ENCODE results near the gene PNLDC1. TPM values are rescaled to one million over a fixed set of nuclear protein-coding genes. Genes with fewer than 3 reads are reported as not detected.
"Not testable (repeated sequence)": the region's sequence is repeated elsewhere in the genome, so short reads cannot be mapped to it uniquely, and the experiment has no call there.

PNLDC1 gene
- total and polyA plus RNA-seq, 3 experiments from 2014 or later: 0.39 to 0.80 TPM; not detected in 1

DNA sequence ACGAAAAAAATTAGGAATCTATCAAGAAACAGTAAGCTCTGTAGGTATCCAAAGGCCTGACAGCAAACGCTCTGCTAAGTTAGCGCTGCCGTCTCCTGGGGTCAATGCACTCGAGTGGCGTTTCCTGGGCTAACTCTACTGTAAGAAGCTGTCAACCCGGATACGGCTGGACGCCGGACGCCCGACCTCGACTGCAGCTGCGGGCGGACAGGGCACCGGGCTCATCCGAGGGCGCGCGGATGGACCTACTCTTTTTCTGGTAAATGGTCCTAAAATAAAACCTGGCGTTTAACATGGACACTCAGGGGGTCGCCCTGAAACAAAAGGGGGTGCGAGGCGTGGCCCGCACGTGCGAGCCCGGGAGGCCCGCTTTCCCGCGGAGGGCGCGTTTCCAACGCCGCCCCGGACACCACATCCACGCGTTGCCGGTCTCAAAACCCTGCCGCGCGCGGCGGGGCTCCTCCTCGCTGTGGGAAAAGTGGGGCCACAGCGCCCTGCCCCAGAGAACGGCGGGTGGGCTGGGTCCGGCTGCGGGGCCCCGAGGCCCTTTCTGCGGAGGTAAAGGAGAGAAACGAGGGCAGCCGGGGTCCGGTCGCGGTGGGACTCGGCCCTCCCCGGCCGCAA is 11.2 kb upstream of the PNLDC1 start:
- H3K36me3 ChIP-seq (ENCODE audit: insufficient read depth, low read length): peaks cover 41% of the 10 kb centered on the region
- H3K4me3 ChIP-seq (ENCODE audit: low read length): peak overlapping the region; percentile 97
- CTCF ChIA-PET: interaction anchor here (0.8 to 1.3 kb wide), 7 partner anchors 14 to 322 kb away, joined by 3 to 6 read pairs (median 3); no protein-coding TSS in a partner anchor
- POLR2A ChIA-PET: interaction anchor here (0.7 to 4.5 kb wide), 6 partner anchors 26 to 96 kb away, joined by 3 to 84 read pairs (median 18); partner anchors contain the start of genes ACAT2, SOD2 and WTAP
- H3K4me3 Mint-ChIP-seq: peak overlapping the region; percentile 93 to 100 (median 98)
- H3K27me3 Mint-ChIP-seq: peaks cover 0 to 3% of the 10 kb centered on the region in 2 donors
- peak in 4 of 5 donors; percentile 11 to 49 (median 22) for DNase-seq
- H3K4me1 ChIP-seq (ENCODE audit: insufficient read depth, low read length): peaks cover 50% of the 10 kb centered on the region
- peak overlapping the region; percentile 51 to 99 (median 94) for H3K27ac Mint-ChIP-seq
- H3K36me3 Mint-ChIP-seq: peaks cover 0 to 74% (median 14%) of the 10 kb centered on the region in 3 donors
- peak overlapping the region; percentile 95 for H3K27ac ChIP-seq (ENCODE audit: low read depth, low read length)
- no peaks in the 10 kb centered on the region for H3K9me3 Mint-ChIP-seq
- no peaks in the 10 kb centered on the region for H3K27me3 ChIP-seq (ENCODE audit: insufficient read depth, low read length, poor library complexity, severe bottlenecking)
- H3K9me3 ChIP-seq (ENCODE audit: low read length): no peaks in the 10 kb centered on the region
- peaks cover 51 to 73% (median 64%) of the 10 kb centered on the region in 3 donors for H3K4me1 Mint-ChIP-seq

DNA sequence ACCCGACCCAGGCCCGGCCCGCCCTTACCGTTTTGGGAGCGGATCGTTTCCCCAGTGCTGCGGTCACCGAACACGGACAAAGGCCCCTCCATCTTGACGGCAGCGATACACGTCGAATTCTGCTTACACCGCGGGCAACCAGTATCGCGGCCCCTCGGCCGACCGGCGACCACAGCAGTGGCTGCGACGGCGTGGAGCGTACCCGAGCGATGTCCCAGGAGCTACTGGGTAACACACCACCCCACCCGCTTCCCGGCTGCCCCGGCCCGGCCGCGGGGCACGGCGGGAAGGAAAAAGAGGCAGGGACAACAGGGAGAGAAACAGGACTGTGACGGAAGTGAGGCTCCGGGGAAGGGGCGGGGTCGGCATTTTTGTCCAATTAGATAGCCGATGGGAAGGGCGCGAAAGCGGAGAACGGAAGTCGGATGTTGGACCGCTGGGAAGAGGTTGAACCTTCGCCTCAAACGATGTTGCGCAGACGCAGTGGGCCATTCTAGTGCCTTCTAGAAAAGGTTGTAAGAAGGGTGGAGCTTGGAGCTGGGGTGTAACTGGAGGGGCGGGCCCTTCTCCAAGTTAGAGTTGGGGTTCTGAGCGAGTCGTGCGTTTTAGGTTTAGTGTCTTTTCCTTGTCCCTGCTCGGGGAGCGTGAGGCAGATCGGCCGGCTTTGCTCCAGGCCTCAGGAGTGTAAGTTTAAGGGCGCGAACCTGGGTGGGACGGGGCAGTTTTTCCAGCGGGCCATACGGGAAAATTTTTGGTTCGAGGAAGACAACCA is 10.5 kb upstream of the PNLDC1 start, which contains the start of gene TCP1:
TSS of gene TCP1 (minus strand) at position 226 of the 772 bp plus-strand sequence. CDS start at position 92, 134 bp downstream.
- H3K9me3 Mint-ChIP-seq: no peaks in the 10 kb centered on the region
- Histone ChIP-seq H3K36me3 (ENCODE audit: insufficient read depth, low read length) (peaks cover 44% of the 10 kb centered on the region), H3K4me3 (ENCODE audit: low read length) (peak within 1 kb of the TSS; percentile 97), H3K27ac (ENCODE audit: low read depth, low read length) (peak within 1 kb of the TSS; percentile 95), H3K27me3 (ENCODE audit: insufficient read depth, low read length, poor library complexity, severe bottlenecking) (no peaks in the 10 kb centered on the region), H3K9me3 (ENCODE audit: low read length) (no peaks in the 10 kb centered on the region), H3K4me1 (ENCODE audit: insufficient read depth, low read length) (peaks cover 50% of the 10 kb centered on the region)
- ChIA-PET POLR2A (interaction anchor here (0.7 to 4.5 kb wide), 12 partner anchors 9 to 674 kb away, joined by 3 to 84 read pairs (median 4); partner anchors contain the start of genes ACAT2, SOD2 and WTAP), CTCF (interaction anchor here (0.9 to 2.4 kb wide), 9 partner anchors 20 to 298 kb away, joined by 3 to 12 read pairs (median 4); partner anchors contain the start of genes ACAT2 and WTAP)
- peaks cover 0 to 76% (median 16%) of the 10 kb centered on the region in 3 donors for H3K36me3 Mint-ChIP-seq
- H3K27ac Mint-ChIP-seq: peak within 1 kb of the TSS; percentile 94 to 99 (median 98)
- H3K4me1 Mint-ChIP-seq: peaks cover 57 to 77% (median 68%) of the 10 kb centered on the region in 3 donors
- peak; percentile 98 to 99 (median 99) for DNase-seq
- peak within 1 kb of the TSS; percentile 93 to 100 (median 98) for H3K4me3 Mint-ChIP-seq
- H3K27me3 Mint-ChIP-seq: peaks cover 0 to 3% of the 10 kb centered on the region in 2 donors

DNA sequence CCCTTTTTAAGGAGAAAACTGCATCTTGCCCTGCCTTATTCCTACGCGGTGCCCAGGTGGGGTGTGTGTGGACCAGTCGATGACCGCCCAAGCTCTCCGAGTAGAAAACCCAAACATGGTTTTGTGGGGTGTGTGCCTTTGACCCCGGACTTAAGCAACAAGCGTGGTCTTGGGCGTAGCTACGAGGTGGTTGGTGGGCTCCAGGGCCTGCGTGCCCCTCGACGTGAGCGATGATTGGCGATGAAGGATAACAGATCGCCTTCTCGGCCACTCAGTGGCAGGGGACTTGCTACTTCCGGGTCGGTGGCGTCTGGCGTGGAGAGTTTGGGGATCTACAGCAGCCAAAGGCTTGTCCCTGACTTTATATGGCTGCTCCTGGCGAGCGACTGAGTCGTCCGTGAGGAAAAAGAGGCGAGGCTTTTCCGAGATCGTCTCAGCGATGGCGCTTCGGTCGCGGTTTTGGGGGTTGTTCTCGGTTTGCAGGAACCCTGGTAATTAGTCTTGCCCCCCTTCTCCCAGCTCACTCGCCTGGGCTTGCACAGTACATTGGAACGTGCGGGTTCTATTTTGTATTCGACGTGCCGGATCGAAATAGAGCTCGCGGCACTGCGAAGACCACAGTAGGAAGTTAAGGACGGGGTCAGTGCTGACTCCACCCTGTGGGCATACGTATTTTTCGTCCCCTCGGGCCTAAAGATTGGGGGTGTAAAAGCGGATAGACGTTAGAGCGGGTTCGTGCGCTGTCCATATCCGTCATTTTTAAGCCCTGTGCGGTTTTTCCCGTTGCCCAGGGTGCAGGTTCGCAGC is 9.7 kb upstream of the PNLDC1 start, which contains the start of gene MRPL18:
TSS of gene MRPL18 (plus strand) at position 319 of the 807 bp plus-strand sequence. CDS start at position 440, 121 bp downstream.
- Histone ChIP-seq H3K4me3 (ENCODE audit: low read length) (peak within 1 kb of the TSS; percentile 97), H3K4me1 (ENCODE audit: insufficient read depth, low read length) (peaks cover 50% of the 10 kb centered on the region), H3K36me3 (ENCODE audit: insufficient read depth, low read length) (peaks cover 38% of the 10 kb centered on the region), H3K9me3 (ENCODE audit: low read length) (no peaks in the 10 kb centered on the region), H3K27ac (ENCODE audit: low read depth, low read length) (peak within 1 kb of the TSS; percentile 95), H3K27me3 (ENCODE audit: insufficient read depth, low read length, poor library complexity, severe bottlenecking) (no peaks in the 10 kb centered on the region)
- ChIA-PET CTCF (interaction anchor here (1.0 to 2.4 kb wide), 9 partner anchors 20 to 297 kb away, joined by 3 to 12 read pairs (median 4); partner anchors contain the start of genes ACAT2 and WTAP), POLR2A (interaction anchor here (0.5 to 4.5 kb wide), 12 partner anchors 8 to 674 kb away, joined by 3 to 84 read pairs (median 3); partner anchors contain the start of genes ACAT2, IGF2R, SOD2 and WTAP)
- Mint-ChIP-seq H3K4me1 (peaks cover 55 to 74% (median 66%) of the 10 kb centered on the region in 3 donors), H3K27me3 (peaks cover 0 to 3% of the 10 kb centered on the region in 2 donors), H3K9me3 (no peaks in the 10 kb centered on the region), H3K27ac (peak within 1 kb of the TSS; percentile 94 to 99 (median 98)), H3K4me3 (peak within 1 kb of the TSS; percentile 93 to 100 (median 98)), H3K36me3 (peaks cover 0 to 74% (median 17%) of the 10 kb centered on the region in 3 donors)
- peak; percentile 85 to 93 (median 87) for DNase-seq

DNA sequence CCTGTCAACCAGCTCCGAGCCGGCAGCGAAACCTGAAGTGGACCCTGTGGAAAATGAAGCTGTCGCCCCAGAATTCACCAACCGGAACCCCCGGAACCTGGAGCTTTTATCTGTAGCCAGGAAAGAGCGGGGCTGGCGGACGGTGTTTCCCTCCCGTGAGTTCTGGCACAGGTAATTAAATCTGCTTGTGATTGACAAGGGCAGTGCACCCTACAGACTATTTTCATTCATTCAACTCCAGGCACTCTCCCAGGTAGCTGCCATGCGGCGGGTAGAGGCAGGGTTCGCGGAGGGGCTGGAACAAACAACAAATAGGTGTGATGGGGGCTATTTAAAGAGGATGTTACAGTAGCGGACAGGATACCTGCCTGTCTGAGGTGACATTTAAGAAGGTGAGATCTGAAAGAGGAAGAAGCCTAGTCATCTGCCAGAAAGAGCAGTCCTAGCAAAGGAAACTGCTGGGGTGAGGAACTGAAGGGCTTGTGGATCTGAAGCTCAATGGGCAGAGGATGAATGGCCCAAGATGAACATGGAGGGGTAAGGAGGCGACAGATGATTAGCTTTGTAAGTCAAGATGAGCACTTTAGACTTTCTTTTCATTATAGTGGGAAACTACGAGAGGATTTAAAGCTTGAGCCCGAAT is 9.0 kb upstream of the PNLDC1 start:
- Mint-ChIP-seq H3K27ac (peak overlapping the region; percentile 94 to 99 (median 98)), H3K4me1 (peaks cover 51 to 73% (median 61%) of the 10 kb centered on the region in 3 donors), H3K36me3 (peaks cover 0 to 71% (median 17%) of the 10 kb centered on the region in 3 donors), H3K27me3 (peaks cover 0 to 3% of the 10 kb centered on the region in 2 donors), H3K9me3 (no peaks in the 10 kb centered on the region), H3K4me3 (peak overlapping the region; percentile 93 to 100 (median 98))
- DNase-seq: peak in 3 of 5 donors; percentile 6 to 24 (median 11)
- Histone ChIP-seq H3K36me3 (ENCODE audit: insufficient read depth, low read length) (peaks cover 32% of the 10 kb centered on the region), H3K9me3 (ENCODE audit: low read length) (no peaks in the 10 kb centered on the region), H3K27me3 (ENCODE audit: insufficient read depth, low read length, poor library complexity, severe bottlenecking) (no peaks in the 10 kb centered on the region), H3K27ac (ENCODE audit: low read depth, low read length) (peak overlapping the region; percentile 95), H3K4me1 (ENCODE audit: insufficient read depth, low read length) (peaks cover 50% of the 10 kb centered on the region), H3K4me3 (ENCODE audit: low read length) (peak overlapping the region; percentile 97)
- ChIA-PET CTCF (interaction anchor here (1.1 to 2.4 kb wide), 5 partner anchors 31 to 177 kb away, joined by 3 to 12 read pairs (median 5); partner anchors contain the start of gene WTAP), POLR2A (interaction anchor here (0.5 to 4.5 kb wide), 6 partner anchors 28 to 225 kb away, joined by 3 to 84 read pairs (median 16); partner anchors contain the start of genes ACAT2, IGF2R, SOD2 and WTAP)

DNA sequence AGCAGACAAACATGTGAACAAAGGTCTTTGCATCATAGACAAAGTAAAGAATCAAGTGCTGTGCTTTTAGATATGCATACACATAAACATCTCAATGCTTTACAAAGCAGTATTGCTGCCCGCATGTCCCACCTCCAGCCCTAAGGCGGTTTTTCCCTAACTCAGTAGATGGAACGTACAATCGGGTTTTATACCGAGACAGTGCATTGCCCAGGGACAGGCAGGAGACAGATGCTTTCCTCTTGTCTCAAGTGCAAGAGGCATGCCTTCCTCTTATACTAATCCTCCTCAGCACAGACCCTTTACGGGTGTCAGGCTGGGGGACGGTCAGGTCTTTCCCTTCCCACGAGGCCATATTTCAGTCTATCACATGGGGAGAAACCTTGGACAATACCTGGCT is 5.1 kb upstream of the PNLDC1 start:
- peak overlapping the region in 2 of 8 donors; percentile 5 to 51 for H3K27ac Mint-ChIP-seq
- H3K27me3 ChIP-seq (ENCODE audit: insufficient read depth, low read length, poor library complexity, severe bottlenecking); H3K27me3 Mint-ChIP-seq; H3K4me3 Mint-ChIP-seq; H3K27ac ChIP-seq (ENCODE audit: low read depth, low read length); DNase-seq; H3K9me3 ChIP-seq (ENCODE audit: low read length); CTCF ChIA-PET; H3K4me3 ChIP-seq (ENCODE audit: low read length); H3K9me3 Mint-ChIP-seq; POLR2A ChIA-PET: not testable (repeated sequence)
- H3K36me3 ChIP-seq (ENCODE audit: insufficient read depth, low read length): peaks cover 43% of the 10 kb centered on the region
- H3K4me1 ChIP-seq (ENCODE audit: insufficient read depth, low read length): peaks cover 29% of the 10 kb centered on the region
- peaks cover 33 to 54% (median 37%) of the 10 kb centered on the region in 3 donors for H3K4me1 Mint-ChIP-seq
- H3K36me3 Mint-ChIP-seq: peaks cover 4 to 80% (median 16%) of the 10 kb centered on the region in 3 donors

DNA sequence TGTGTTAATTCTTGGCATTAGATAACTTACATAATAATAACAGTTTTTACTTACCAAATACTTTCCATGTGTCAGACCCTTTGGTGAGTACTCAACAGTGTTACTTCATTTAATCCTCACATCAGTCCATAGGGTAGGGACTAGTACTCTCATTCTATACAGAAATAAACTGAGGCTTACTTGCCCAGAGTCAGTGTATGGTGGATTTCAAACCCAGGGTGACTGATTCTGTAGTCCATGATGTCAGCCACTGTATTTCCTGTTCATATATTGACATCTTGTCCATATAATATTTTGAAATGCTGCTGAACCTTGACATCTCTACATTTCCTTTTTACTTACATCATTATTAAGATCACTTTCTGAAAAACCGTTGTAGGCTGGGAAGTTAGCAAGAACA is 2.5 kb upstream of the PNLDC1 start:
- Mint-ChIP-seq H3K4me1 (peaks cover 13 to 33% (median 14%) of the 10 kb centered on the region in 3 donors), H3K27ac (peak overlapping the region in 4 of 8 donors; percentile 35 to 72 (median 46)), H3K9me3 (no peaks in the 10 kb centered on the region), H3K4me3 (no peak overlapping the region), H3K27me3 (no peaks in the 10 kb centered on the region), H3K36me3 (peaks cover 4 to 67% (median 8%) of the 10 kb centered on the region in 3 donors)
- Histone ChIP-seq H3K36me3 (ENCODE audit: insufficient read depth, low read length) (peaks cover 35% of the 10 kb centered on the region), H3K27ac (ENCODE audit: low read depth, low read length) (no peak overlapping the region), H3K4me3 (ENCODE audit: low read length) (no peak overlapping the region), H3K4me1 (ENCODE audit: insufficient read depth, low read length) (peaks cover 9% of the 10 kb centered on the region), H3K27me3 (ENCODE audit: insufficient read depth, low read length, poor library complexity, severe bottlenecking) (no peaks in the 10 kb centered on the region), H3K9me3 (ENCODE audit: low read length) (no peaks in the 10 kb centered on the region)
- ChIA-PET CTCF (no interaction called here), POLR2A (no interaction called here)
- DNase-seq: no peak

Measured in CD8-positive, alpha-beta memory T cell (primary cell).